HEK293 (cell line): ENCODE measurements around the gene LRRC8E.

Source experiments
- CTCF ChIA-PET: fragments of 350-600 bp; formaldehyde crosslinking; extraction: SDS; loops from one replicate; lab custom pipeline; 2021; ENCODE audit warnings: antibody characterized with exemption; lab: Yijun Ruan, JAX
- POLR2A ChIA-PET: fragments of 300-600 bp; formaldehyde crosslinking; extraction: SDS; loops from one replicate; lab custom pipeline; 2020; ENCODE audit warnings: antibody characterized with exemption, inconsistent platforms; lab: Yijun Ruan, JAX
- H3K27ac ChIP-seq: fragments of 200-500 bp; sonication (Bioruptor generic); 2 replicates; pipeline ENCODE4 v1.5.1; 2014; ENCODE audit warnings: low read depth, low read length, control low read depth, inconsistent platforms; ENCODE audit errors: extremely low read depth
- H3K36me3 ChIP-seq, 2 experiments: fragments of 200-500 bp in 1 of 2; sonication (Bioruptor generic) in 1 of 2; 1 replicate in 1 of 2; 2 replicates in 1 of 2; pipeline ENCODE4 v1.5.1; 2014 to 2017; ENCODE audit warnings: inconsistent platforms in 2 of 2, low read length in 2 of 2; ENCODE audit not compliant: control insufficient read depth in 2 of 2, insufficient read depth in 1 of 2
- H3K4me1 ChIP-seq: fragments of 200-500 bp; sonication (Bioruptor generic); 2 replicates; pipeline ENCODE4 v1.5.1; 2014; ENCODE audit warnings: mild to moderate bottlenecking, low read length, inconsistent platforms; ENCODE audit not compliant: control insufficient read depth, insufficient read depth
- H3K4me3 ChIP-seq: 2 replicates; pipeline ENCODE4 v1.5.1; 2011; ENCODE audit warnings: low read depth, mild to moderate bottlenecking, control low read depth, low read length, moderate library complexity
- H3K9me3 ChIP-seq: fragments of 200-500 bp; sonication (Bioruptor generic); 2 replicates; pipeline ENCODE4 v1.5.1; 2014; ENCODE audit warnings: low read depth, low read length, inconsistent platforms; ENCODE audit not compliant: control insufficient read depth, insufficient read depth
- ZNF23 ChIP-seq: fragments of 450-650 bp; formaldehyde crosslinking; IDR thresholded peaks from 2 replicates; pipeline ENCODE4 v1.5.1; 2016; ENCODE audit warnings: missing biosample characterization, missing genetic modification characterization, borderline replicate concordance
- ZNF514 ChIP-seq: fragments of 450-650 bp; formaldehyde crosslinking; IDR thresholded peaks from 2 replicates; pipeline ENCODE4 v1.5.1; 2016; ENCODE audit warnings: missing biosample characterization, missing genetic modification characterization
- ZNF600 ChIP-seq: fragments of 450-650 bp; formaldehyde crosslinking; IDR thresholded peaks from 2 replicates; pipeline ENCODE4 v1.5.1; 2016; ENCODE audit warnings: missing biosample characterization, missing genetic modification characterization
- ZNF701 ChIP-seq: fragments of 450-650 bp; formaldehyde crosslinking; IDR thresholded peaks from 2 replicates; pipeline ENCODE4 v1.5.1; 2016; ENCODE audit warnings: missing biosample characterization, missing genetic modification characterization
- ZNF747 ChIP-seq: fragments of 450-650 bp; formaldehyde crosslinking; IDR thresholded peaks from 2 replicates; pipeline ENCODE4 v1.5.1; 2016; ENCODE audit warnings: missing biosample characterization, missing genetic modification characterization
- ZNF76 ChIP-seq: fragments of 450-650 bp; formaldehyde crosslinking; IDR thresholded peaks from 2 replicates; pipeline ENCODE4; 2016; ENCODE audit warnings: low read depth, missing biosample characterization, missing genetic modification characterization, borderline replicate concordance
- ZNF776 ChIP-seq: fragments of 450-650 bp; formaldehyde crosslinking; IDR thresholded peaks from 2 replicates; pipeline ENCODE4 v1.5.0; 2017; ENCODE audit warnings: missing biosample characterization, missing genetic modification characterization, borderline replicate concordance
- ZNF843 ChIP-seq: fragments of 450-650 bp; formaldehyde crosslinking; IDR thresholded peaks from 2 replicates; pipeline ENCODE4 v1.5.1; 2016; ENCODE audit warnings: missing biosample characterization, missing genetic modification characterization
- ZSCAN23 ChIP-seq: fragments of 450-650 bp; formaldehyde crosslinking; IDR thresholded peaks from 2 replicates; pipeline ENCODE4 v1.5.1; 2016; ENCODE audit warnings: missing biosample characterization, missing genetic modification characterization
- TF ChIP-seq, protein P1 (sequence below): fragments of 450-650 bp; formaldehyde crosslinking; IDR thresholded peaks from 2 replicates; pipeline ENCODE4; 2016; ENCODE audit warnings: missing biosample characterization, missing genetic modification characterization
- TF ChIP-seq, protein P2 (sequence below): fragments of 450-650 bp; formaldehyde crosslinking; conservative IDR thresholded peaks from 2 replicates; pipeline ENCODE4 v1.5.1; 2016; ENCODE audit warnings: low read depth, missing biosample characterization, missing genetic modification characterization
- TF ChIP-seq, protein P3 (sequence below): fragments of 450-650 bp; formaldehyde crosslinking; IDR thresholded peaks from 2 replicates; pipeline ENCODE4 v1.5.1; 2017; ENCODE audit warnings: missing biosample characterization, missing genetic modification characterization
- TF ChIP-seq, protein P4 (sequence below): fragments of 450-650 bp; IDR thresholded peaks from 2 replicates; pipeline ENCODE4 v1.5.1; 2018; ENCODE audit warnings: missing biosample characterization, missing genetic modification characterization

LRRC8E gene

DNA sequence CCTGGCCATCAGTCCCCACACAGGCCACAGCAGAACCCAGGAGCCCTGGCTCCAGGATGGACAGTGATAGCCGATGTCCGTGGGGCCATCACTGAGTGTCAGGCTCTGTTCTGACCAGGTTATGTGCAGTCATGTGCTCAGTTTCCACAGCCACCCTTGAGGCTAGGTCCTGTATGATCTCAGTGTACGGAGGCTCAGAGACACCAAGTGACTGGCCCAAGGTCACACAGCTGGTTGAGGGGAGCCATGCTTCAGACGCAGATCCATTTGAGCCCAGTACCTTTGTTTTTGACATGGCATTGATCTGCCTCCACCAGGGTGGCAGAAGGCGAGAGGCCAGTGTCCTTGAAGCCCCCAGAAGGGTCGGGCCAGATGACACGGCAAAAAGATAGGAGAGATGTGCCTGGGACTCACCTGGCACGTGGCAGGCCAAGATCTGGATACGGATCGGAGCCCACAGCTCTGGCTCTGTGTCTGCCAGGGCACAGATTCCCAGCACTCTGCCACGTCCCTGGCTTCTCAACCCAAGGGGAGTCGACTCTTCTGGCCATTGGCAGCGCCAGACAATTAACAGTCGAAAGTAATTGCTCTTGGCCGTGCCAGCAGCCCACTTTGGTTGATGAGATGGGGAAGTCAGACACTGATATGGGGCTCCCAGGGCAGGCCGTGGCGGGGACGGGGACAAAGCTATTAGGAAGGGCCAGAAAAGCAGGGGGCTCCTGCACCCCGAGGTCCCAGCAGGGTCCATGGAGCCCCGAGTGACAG, 42.7 kb upstream of the LRRC8E start (continued):
- TF ChIP-seq, protein P1, sequence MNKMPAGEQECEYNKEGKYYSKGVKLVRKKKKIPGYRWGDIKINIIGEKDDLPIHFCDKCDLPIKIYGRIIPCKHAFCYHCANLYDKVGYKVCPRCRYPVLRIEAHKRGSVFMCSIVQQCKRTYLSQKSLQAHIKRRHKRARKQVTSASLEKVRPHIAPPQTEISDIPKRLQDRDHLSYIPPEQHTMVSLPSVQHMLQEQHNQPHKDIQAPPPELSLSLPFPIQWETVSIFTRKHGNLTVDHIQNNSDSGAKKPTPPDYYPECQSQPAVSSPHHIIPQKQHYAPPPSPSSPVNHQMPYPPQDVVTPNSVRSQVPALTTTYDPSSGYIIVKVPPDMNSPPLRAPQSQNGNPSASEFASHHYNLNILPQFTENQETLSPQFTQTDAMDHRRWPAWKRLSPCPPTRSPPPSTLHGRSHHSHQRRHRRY (tag by site-specific recombination) = no peak
- TF ChIP-seq ZNF843 (tag by site-specific recombination) (no peak), ZNF747 (no peak)
- TF ChIP-seq, protein P2, sequence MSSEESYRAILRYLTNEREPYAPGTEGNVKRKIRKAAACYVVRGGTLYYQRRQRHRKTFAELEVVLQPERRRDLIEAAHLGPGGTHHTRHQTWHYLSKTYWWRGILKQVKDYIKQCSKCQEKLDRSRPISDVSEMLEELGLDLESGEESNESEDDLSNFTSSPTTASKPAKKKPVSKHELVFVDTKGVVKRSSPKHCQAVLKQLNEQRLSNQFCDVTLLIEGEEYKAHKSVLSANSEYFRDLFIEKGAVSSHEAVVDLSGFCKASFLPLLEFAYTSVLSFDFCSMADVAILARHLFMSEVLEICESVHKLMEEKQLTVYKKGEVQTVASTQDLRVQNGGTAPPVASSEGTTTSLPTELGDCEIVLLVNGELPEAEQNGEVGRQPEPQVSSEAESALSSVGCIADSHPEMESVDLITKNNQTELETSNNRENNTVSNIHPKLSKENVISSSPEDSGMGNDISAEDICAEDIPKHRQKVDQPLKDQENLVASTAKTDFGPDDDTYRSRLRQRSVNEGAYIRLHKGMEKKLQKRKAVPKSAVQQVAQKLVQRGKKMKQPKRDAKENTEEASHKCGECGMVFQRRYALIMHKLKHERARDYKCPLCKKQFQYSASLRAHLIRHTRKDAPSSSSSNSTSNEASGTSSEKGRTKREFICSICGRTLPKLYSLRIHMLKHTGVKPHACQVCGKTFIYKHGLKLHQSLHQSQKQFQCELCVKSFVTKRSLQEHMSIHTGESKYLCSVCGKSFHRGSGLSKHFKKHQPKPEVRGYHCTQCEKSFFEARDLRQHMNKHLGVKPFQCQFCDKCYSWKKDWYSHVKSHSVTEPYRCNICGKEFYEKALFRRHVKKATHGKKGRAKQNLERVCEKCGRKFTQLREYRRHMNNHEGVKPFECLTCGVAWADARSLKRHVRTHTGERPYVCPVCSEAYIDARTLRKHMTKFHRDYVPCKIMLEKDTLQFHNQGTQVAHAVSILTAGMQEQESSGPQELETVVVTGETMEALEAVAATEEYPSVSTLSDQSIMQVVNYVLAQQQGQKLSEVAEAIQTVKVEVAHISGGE (tag by site-specific recombination) = no peak

DNA sequence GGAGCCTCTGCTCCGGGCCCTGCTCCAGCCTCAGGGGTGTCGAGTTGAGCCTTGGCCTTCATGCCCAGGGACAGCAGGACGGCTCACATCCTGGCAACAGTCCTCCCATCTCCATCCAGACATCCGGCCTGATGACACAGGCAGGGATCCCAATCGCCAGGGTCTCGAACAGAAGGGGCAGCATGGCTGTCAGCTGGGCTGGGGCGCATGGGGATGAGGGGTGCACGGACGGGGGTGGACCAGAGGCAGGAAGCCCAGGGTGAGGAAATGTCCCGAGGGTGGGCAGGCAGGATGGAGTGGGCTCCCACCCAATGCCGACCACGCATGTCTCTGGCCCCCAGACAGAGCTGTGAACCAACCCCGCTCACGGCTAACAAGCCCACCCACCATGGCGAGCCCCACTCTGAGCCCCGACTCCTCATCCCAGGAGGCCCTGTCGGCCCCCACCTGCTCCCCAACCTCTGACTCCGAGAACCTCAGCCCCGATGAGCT, 42.1 kb upstream of the LRRC8E start:
- H3K36me3 ChIP-seq = no peaks in the 10 kb centered on the region; a peak in 1 of 3 replicates
- H3K9me3 ChIP-seq = no peaks in the 10 kb centered on the region
- CTCF ChIA-PET = interaction anchor here (0.6 to 1.0 kb wide), 3 partner anchors 13 to 39 kb away, joined by 3 to 5 read pairs (median 4); no protein-coding TSS in a partner anchor
- POLR2A ChIA-PET = no interaction called here
- TF ChIP-seq ZSCAN23 = no peak
- TF ChIP-seq ZNF514 (tag by site-specific recombination) = no peak
- TF ChIP-seq, protein P3, sequence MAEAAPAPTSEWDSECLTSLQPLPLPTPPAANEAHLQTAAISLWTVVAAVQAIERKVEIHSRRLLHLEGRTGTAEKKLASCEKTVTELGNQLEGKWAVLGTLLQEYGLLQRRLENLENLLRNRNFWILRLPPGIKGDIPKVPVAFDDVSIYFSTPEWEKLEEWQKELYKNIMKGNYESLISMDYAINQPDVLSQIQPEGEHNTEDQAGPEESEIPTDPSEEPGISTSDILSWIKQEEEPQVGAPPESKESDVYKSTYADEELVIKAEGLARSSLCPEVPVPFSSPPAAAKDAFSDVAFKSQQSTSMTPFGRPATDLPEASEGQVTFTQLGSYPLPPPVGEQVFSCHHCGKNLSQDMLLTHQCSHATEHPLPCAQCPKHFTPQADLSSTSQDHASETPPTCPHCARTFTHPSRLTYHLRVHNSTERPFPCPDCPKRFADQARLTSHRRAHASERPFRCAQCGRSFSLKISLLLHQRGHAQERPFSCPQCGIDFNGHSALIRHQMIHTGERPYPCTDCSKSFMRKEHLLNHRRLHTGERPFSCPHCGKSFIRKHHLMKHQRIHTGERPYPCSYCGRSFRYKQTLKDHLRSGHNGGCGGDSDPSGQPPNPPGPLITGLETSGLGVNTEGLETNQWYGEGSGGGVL (tag by site-specific recombination) = no peak
- TF ChIP-seq, protein P4, sequence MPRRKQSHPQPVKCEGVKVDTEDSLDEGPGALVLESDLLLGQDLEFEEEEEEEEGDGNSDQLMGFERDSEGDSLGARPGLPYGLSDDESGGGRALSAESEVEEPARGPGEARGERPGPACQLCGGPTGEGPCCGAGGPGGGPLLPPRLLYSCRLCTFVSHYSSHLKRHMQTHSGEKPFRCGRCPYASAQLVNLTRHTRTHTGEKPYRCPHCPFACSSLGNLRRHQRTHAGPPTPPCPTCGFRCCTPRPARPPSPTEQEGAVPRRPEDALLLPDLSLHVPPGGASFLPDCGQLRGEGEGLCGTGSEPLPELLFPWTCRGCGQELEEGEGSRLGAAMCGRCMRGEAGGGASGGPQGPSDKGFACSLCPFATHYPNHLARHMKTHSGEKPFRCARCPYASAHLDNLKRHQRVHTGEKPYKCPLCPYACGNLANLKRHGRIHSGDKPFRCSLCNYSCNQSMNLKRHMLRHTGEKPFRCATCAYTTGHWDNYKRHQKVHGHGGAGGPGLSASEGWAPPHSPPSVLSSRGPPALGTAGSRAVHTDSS (tag by site-specific recombination) = no peak
- no peak for TF ChIP-seq ZNF76 (tag by site-specific recombination)
- H3K4me1 ChIP-seq = no peaks in the 10 kb centered on the region
- no peak overlapping the region for H3K4me3 ChIP-seq
- no peak overlapping the region for H3K27ac ChIP-seq

DNA sequence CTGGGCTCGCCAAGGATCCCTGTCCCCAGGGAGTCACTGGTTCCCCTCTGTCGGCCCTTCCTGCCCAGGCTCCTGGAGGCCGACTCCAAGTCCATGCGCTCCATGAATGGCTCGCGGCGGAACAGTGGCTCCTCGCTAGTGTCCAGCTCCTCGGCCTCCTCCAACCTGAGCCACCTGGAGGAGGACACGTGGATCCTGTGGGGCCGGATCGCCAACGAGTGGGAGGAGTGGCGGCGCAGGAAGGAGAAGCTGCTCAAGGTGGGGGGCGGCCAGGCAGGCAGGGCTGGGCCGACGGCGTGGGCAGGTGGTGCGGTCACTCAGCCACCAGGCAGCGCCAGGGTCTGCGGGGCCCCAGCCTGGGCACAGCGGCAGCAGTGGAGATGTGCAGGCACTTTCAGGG, 40.6 kb upstream of the LRRC8E start:
- POLR2A ChIA-PET = no interaction called here
- Histone ChIP-seq H3K4me3 (no peak overlapping the region), H3K27ac (no peak overlapping the region), H3K9me3 (no peaks in the 10 kb centered on the region), H3K4me1 (no peaks in the 10 kb centered on the region), H3K36me3 (no peaks in the 10 kb centered on the region)
- CTCF ChIA-PET = no interaction called here
- TF ChIP-seq ZNF701 (tag by site-specific recombination) (no peak), ZNF23 (tag by site-specific recombination) (no peak), ZNF776 (no peak), ZNF600 (tag by site-specific recombination) (peak; percentile 27; the same call in 1 of the 2 replicates)
